GM12875 (cell line): Measurements from ENCODE around the gene MED8.

Experiments
- H3K4me3 ChIP-seq: one replicate; pipeline ENCODE4 v1.5.1; 2011; ENCODE audit warnings: low read depth, low read length, control low read depth
- TF ChIP-seq, protein P1 (sequence below): IDR thresholded peaks from 2 replicates; pipeline ENCODE4 v1.5.1; 2011; ENCODE audit warnings: low read depth, mild to moderate bottlenecking, control low read depth, inconsistent platforms, low read length, moderate library complexity, borderline replicate concordance; ENCODE audit not compliant: insufficient read depth

The MED8 gene

GRCh38 chr1:43383449-43383848, 6.2 kb downstream of the MED8 start:
- H3K4me3 ChIP-seq = no peak overlapping the region
- TF ChIP-seq, protein P1, sequence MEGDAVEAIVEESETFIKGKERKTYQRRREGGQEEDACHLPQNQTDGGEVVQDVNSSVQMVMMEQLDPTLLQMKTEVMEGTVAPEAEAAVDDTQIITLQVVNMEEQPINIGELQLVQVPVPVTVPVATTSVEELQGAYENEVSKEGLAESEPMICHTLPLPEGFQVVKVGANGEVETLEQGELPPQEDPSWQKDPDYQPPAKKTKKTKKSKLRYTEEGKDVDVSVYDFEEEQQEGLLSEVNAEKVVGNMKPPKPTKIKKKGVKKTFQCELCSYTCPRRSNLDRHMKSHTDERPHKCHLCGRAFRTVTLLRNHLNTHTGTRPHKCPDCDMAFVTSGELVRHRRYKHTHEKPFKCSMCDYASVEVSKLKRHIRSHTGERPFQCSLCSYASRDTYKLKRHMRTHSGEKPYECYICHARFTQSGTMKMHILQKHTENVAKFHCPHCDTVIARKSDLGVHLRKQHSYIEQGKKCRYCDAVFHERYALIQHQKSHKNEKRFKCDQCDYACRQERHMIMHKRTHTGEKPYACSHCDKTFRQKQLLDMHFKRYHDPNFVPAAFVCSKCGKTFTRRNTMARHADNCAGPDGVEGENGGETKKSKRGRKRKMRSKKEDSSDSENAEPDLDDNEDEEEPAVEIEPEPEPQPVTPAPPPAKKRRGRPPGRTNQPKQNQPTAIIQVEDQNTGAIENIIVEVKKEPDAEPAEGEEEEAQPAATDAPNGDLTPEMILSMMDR = no peak

DNA sequence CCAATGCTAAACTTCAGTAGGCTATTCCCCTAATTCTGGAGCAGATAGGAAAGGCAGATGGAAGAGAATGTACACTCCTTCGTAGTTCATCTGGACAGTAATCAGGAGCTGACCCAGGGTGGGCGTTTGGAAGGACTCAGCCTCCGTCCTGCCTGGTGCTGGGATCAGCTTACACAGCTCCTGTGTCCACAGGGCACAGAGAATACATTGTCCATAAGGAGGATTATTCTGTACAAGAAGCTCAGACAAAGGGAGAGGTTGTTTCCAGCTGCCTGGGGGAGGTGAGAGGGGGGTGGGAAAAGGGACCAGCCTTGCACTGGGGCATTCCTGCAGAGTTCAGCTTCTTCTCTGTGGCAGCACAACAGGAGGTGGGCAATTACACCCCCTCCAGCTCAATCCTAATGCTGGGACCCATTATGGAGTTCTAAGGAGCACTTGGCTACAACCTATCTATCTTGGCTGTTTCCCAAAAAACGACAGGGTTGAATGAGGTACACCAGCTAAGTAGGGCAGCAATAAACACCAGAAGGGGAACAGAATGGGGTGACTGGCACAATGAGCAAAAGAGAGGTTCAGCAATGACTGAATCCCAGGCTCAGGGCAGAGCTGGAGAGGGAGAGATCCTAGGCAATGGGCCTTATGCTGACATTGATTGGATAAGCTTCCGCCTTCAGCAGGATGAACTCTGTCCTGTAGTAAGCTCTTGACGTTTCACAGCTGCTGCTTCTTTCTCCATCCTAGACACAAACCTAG, 7.4 kb downstream of the MED8 start:
- H3K4me3 ChIP-seq = no peak overlapping the region
- TF ChIP-seq, protein P1 = no peak

GRCh38 chr1:43381612-43382011, 8.0 kb downstream of the MED8 start:
- no peak overlapping the region for H3K4me3 ChIP-seq

GRCh38 chr1:43379476-43379875, 10.1 kb downstream of the MED8 start:
- H3K4me3 ChIP-seq = no peak overlapping the region
- TF ChIP-seq, protein P1 = no peak

More at GRCh38 chr1:43381612-43382011, 8.0 kb downstream of the MED8 start:
- TF ChIP-seq, protein P1 = no peak

- no peak overlapping the region for H3K4me3 ChIP-seq
- TF ChIP-seq, protein P1 = no peak
Observed at GRCh38 chr1:43377831-43378230, 11.8 kb downstream of the MED8 start.

DNA sequence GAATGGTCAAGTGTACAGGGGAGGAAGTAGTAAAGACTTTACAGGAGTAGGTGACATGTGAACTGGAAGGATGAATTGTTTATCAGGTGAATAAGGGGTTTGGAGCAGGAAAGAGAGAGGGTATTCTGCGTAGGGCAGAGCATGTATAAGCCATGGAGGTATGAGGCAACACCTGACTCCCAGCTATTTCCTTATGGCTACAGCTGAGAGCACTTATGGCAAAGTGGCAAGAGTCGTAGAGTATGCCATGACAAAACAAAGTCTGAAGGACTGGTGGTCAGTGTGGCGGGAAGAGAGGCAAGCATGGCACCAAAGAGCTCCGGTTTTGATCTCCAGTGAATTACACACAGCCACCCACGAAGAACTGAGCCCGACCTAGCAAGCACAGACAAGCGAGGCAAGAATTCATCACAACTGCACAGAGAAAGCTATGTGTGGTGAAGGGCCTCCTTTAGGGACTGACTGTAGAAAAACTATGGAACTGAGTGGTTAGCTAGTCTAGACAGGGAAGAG, 12.8 kb downstream of the MED8 start:
- no peak overlapping the region for H3K4me3 ChIP-seq
- TF ChIP-seq, protein P1 = no peak
